Breast epithelium (tissue), 4 donors: ENCODE measurements around the gene FCSK. TPM values are rescaled to one million over a fixed set of nuclear protein-coding genes. Genes with fewer than 3 reads are reported as not detected.

Source experiments
- DNase-seq, 2 donors: peaks; one replicate each; pipeline ENCODE4 v3.0.0-alpha.2; 2019; ENCODE audit warnings: low spot score in 2 of 2
- H3K27ac ChIP-seq, 2 donors: fragments of 200-600 bp; sonication (generic) in 1 of 2; one replicate each; pipeline ENCODE4 v1.5.1; 2016 to 2019; ENCODE audit warnings: mild to moderate bottlenecking in 1 of 2
- H3K27me3 ChIP-seq, 2 donors: fragments of 200-600 bp; sonication (generic) in 1 of 2; one replicate each; pipeline versions ENCODE4 v1.5.1 to v1.6.0; 2017 to 2019; ENCODE audit warnings: control low read depth in 1 of 2, mild to moderate bottlenecking in 1 of 2
- H3K36me3 ChIP-seq: fragments of 200-600 bp; one replicate; pipeline ENCODE4 v1.5.1; 2019
- H3K4me1 ChIP-seq, 2 donors: fragments of 200-600 bp; sonication (generic); one replicate each; pipeline ENCODE4 v1.5.1; 2016 to 2019; ENCODE audit warnings: control low read depth in 1 of 2
- H3K4me3 ChIP-seq, 3 donors: fragments of 200-600 bp; sonication (generic); 1 replicate in 2 of 3; 2 replicates in 1 of 3; pipeline ENCODE4 v1.5.1; 2016 to 2019; ENCODE audit warnings: mild to moderate bottlenecking in 3 of 3, moderate library complexity in 2 of 3
- H3K9me3 ChIP-seq, 2 donors: fragments of 200-600 bp; sonication (generic) in 1 of 2; one replicate each; pipeline ENCODE4 v1.5.1; 2016 to 2019; ENCODE audit warnings: control low read depth in 1 of 2
- POLR2A ChIP-seq: fragments of 450-650 bp; IDR thresholded peaks from one replicate; pipeline ENCODE4 v1.6.1; 2016; ENCODE audit warnings: antibody characterized with exemption, mild to moderate bottlenecking, moderate library complexity
- POLR2AphosphoS5 ChIP-seq, 3 donors: sonication (generic); formaldehyde crosslinking; IDR thresholded peaks; one replicate each; pipeline ENCODE4 v1.6.1; 2017; ENCODE audit warnings: antibody characterized with exemption in 3 of 3
- intact Hi-C: fragments of 100-400 bp; cut with DNase I; formaldehyde crosslinking; loops from one replicate; pipeline ENCODE4 v1.15.1; 2023; ENCODE audit warnings: low total_unique reads
- total RNA-seq, 3 donors: library from RNA; depleted of rRNA; stranded (reverse); fragments of >200 nt; gene quantifications; one replicate each; pipeline ENCODE4 v1.1.0, GENCODE V29; 2016
- TF ChIP-seq, protein P1 (sequence below), 3 donors: fragments of 450-650 bp; IDR thresholded peaks; one replicate each; pipeline ENCODE4 v1.5.1; 2016 to 2017; ENCODE audit warnings: antibody characterized with exemption in 3 of 3, mild to moderate bottlenecking in 3 of 3, moderate library complexity in 3 of 3

FCSK gene
- total RNA-seq, 3 donors from 2014 or later = 10.7 to 27.8 (median 18.0) TPM

DNA sequence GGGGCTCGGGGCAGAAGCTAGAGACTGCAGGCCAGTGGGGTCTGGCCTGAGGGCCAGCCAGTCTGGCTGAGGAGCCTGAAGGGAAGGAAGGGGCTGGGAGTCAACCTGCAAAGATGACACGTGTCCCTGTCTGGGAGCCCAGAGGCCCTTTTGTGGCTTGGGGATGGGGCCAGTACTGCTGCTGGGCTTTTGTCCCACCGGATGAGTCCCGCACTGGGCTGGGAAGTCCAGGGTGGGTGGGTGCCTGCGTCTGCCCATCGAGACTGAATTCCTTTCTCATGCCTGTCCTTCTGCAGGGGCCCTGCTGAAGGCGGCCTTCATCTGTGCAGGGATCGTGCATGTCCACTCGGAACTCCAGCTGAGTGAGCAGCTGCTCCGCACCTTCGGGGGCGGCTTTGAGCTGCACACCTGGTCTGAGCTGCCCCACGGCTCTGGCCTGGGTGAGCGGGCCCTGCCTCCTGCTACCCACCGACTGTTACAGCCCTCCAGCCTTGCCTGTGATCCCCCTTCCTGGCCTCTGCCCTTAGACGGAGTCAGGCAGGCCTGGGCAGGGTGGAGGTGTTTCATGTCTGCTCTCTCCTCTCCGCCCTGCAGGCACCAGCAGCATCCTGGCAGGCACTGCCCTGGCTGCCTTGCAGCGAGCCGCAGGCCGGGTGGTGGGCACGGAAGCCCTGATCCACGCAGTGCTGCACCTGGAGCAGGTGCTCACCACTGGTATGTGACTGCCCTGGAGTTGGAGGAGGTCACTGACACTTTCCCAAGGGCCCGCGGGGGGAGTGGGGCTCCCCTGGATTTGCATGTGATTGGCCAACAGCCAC, 20.9 kb downstream of the FCSK start:
- peaks cover 7% of the 10 kb centered on the region for H3K36me3 ChIP-seq
- no peaks in the 10 kb centered on the region for H3K4me1 ChIP-seq
- H3K27me3 ChIP-seq = no peaks in the 10 kb centered on the region
- DNase-seq = no peak
- intact Hi-C loops = no loop called here
- no peak overlapping the region for H3K4me3 ChIP-seq
- no peak for TF ChIP-seq POLR2AphosphoS5 (IDR thresholded peaks at IDR 0.05)
- no peaks in the 10 kb centered on the region for H3K9me3 ChIP-seq
- H3K27ac ChIP-seq = no peak overlapping the region

DNA sequence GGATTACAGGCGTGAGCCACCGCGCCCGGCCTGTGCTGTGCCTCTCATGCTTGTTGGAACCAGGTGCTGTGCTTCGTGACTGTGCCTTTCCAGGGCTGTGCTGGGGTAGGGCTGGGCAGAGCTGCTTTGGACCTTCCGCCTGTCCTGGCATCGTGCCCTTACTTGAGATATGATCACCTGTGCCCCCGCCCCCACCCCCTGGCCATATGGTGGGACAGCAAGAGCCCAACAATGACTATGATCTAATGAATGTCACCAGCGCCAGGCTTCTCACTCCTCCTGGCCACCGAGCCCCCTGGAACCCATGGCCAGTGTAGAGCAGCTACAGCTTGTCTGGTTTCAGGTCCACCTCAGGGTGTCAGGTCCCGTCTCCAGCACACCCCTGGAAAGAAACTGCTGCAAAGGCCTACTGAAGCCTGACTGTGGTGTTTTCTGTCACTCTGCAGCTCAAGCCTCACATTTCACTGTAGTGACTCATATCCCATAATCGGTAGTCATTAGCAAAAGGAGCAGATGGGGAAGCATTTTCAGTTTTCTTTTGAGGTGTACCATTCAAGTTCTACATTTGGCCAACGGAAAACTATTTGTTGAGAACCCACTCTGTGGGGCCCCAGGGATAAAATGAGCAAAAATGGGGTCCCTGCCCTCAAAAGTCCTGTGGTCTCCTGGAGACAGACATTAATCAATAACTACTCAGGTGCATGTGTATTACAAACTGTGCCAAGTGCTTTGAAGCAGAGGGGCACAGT, 22.1 kb downstream of the FCSK start:
- no peaks in the 10 kb centered on the region for H3K9me3 ChIP-seq
- intact Hi-C loops = no loop called here

GRCh38 chr16:70478169-70478568, 23.8 kb downstream of the FCSK start:
- intact Hi-C loops = no loop called here
- Histone ChIP-seq H3K9me3 (no peaks in the 10 kb centered on the region), H3K27ac (no peak overlapping the region), H3K36me3 (peaks cover 16% of the 10 kb centered on the region), H3K27me3 (no peaks in the 10 kb centered on the region), H3K4me3 (no peak overlapping the region), H3K4me1 (no peaks in the 10 kb centered on the region)
- DNase-seq = no peak
- no peak for TF ChIP-seq POLR2AphosphoS5 (IDR thresholded peaks at IDR 0.05)
- TF ChIP-seq POLR2A = no peak
- TF ChIP-seq, protein P1, sequence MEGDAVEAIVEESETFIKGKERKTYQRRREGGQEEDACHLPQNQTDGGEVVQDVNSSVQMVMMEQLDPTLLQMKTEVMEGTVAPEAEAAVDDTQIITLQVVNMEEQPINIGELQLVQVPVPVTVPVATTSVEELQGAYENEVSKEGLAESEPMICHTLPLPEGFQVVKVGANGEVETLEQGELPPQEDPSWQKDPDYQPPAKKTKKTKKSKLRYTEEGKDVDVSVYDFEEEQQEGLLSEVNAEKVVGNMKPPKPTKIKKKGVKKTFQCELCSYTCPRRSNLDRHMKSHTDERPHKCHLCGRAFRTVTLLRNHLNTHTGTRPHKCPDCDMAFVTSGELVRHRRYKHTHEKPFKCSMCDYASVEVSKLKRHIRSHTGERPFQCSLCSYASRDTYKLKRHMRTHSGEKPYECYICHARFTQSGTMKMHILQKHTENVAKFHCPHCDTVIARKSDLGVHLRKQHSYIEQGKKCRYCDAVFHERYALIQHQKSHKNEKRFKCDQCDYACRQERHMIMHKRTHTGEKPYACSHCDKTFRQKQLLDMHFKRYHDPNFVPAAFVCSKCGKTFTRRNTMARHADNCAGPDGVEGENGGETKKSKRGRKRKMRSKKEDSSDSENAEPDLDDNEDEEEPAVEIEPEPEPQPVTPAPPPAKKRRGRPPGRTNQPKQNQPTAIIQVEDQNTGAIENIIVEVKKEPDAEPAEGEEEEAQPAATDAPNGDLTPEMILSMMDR (IDR thresholded peaks at IDR 0.05) = no peak

More for the DNA sequence above, 22.1 kb downstream of the FCSK start:
- no peaks in the 10 kb centered on the region for H3K4me1 ChIP-seq
- DNase-seq = no peak
- H3K36me3 ChIP-seq = peaks cover 16% of the 10 kb centered on the region
- H3K27ac ChIP-seq = no peak overlapping the region
- no peaks in the 10 kb centered on the region for H3K27me3 ChIP-seq
- TF ChIP-seq POLR2A (no peak), POLR2AphosphoS5 (IDR thresholded peaks at IDR 0.05) (no peak)
- TF ChIP-seq, protein P1 (IDR thresholded peaks at IDR 0.05) = no peak
- H3K4me3 ChIP-seq = no peak overlapping the region

DNA sequence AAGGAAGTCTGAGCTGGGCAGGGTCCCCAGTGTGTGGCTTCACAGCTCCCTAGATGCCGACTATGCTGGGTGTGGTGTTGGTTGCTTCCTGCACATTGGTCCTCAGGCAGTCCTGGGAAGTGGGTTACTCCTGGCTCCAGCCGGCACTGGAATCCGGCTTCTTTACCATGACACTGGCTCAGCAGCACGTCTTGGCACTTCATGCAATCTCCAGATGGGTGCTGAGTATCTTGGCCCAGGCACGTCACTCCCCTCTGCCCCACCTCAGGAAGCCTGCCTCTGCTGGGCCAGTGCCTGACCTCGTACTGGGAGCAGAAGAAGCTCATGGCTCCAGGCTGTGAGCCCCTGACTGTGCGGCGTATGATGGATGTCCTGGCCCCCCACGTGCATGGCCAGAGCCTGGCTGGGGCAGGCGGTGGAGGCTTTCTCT, 24.5 kb downstream of the FCSK start:
- Histone ChIP-seq H3K27ac (peak overlapping the region in 1 of 2 donors; percentile 32), H3K4me3 (no peak overlapping the region), H3K27me3 (no peaks in the 10 kb centered on the region), H3K9me3 (no peaks in the 10 kb centered on the region), H3K4me1 (no peaks in the 10 kb centered on the region), H3K36me3 (peaks cover 16% of the 10 kb centered on the region)
- TF ChIP-seq POLR2AphosphoS5 (IDR thresholded peaks at IDR 0.05) (no peak), POLR2A (no peak)
- TF ChIP-seq, protein P1 (IDR thresholded peaks at IDR 0.05) = no peak
- no peak for DNase-seq
- intact Hi-C loops = no loop called here

DNA sequence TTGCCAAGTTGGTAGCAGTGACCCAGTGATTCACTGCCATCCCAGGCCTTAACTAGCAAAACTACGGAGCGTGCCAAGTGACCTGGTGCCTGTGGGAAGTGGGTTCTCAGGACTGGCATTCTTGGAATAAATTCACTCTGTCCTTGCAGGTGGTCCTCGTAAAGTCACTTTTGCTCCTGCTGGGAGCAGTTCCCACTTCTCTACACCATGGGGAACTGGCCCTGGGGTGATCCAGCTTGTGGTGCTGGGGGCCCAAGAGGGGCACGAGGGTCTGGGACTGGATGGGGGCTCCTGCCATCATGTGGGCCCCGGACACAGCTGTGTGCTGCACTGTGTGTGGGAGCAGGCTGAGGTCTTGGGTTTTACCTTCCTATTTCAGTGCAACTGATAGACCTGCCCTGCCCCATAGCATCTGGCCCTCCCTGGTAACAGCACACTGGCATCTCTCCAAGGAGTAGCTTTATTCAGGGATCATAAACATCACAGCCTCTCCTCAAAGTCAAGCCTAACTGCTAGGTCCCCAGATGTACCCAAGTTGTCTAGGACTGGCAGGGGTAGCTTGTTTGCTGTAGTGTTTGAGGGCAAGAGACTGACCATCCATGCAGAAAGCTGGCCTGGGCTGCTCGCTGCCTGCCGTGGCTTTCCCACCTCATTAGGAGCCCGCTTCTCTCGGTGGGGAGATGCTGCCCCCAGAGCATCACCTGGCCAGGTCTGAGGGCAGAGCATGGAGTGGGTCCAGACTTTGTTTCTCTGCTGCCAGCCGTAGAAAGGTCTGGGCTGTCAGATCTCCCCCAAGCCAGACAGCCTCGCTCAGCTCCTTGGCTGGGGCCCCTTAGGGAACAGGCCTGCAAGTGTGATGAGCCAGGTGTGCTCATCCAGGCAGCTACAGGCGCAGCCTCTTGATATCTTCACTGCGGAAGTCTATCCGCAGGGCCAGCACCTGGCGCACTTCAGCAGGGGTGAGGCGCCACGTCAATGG, 26.0 kb downstream of the FCSK start:
- TF ChIP-seq, protein P1 (IDR thresholded peaks at IDR 0.05) = no peak
- TF ChIP-seq POLR2A (no peak), POLR2AphosphoS5 (IDR thresholded peaks at IDR 0.05) (no peak)
- DNase-seq = no peak
- H3K9me3 ChIP-seq = no peaks in the 10 kb centered on the region
- H3K4me1 ChIP-seq = no peaks in the 10 kb centered on the region
- intact Hi-C loops = no loop called here
- no peaks in the 10 kb centered on the region for H3K27me3 ChIP-seq
- H3K36me3 ChIP-seq = peaks cover 16% of the 10 kb centered on the region
- H3K4me3 ChIP-seq = no peak overlapping the region
- H3K27ac ChIP-seq = no peak overlapping the region
